ENCODE results near the gene SHLD1. TPM values are rescaled to one million over a fixed set of nuclear protein-coding genes. Genes with fewer than 3 reads are reported as not detected.

Gene SHLD1
- polyA plus RNA-seq, 1 donor from 2014 or later: 15.3 TPM

GRCh38 chr20:5880326-5880725 lies 130.1 kb downstream of the SHLD1 start:
- Histone ChIP-seq H3K27me3 (ENCODE audit: insufficient read depth, low read depth, low read length) (no peaks in the 10 kb centered on the region), H3K9ac (ENCODE audit: low read length) (no peak overlapping the region), H3K4me3 (ENCODE audit: low read length) (no peak overlapping the region), H3F3A (ENCODE audit: insufficient read depth, low read length, poor library complexity, severe bottlenecking) (no peaks in the 10 kb centered on the region), H3K36me3 (ENCODE audit: insufficient read depth, low read length) (no peaks in the 10 kb centered on the region), H2AFZ (ENCODE audit: low read depth, low read length) (no peak overlapping the region), H3K9me3 (ENCODE audit: low read length) (no peaks in the 10 kb centered on the region), H3K4me2 (ENCODE audit: low read length) (no peak overlapping the region), H3K27ac (ENCODE audit: low read length) (no peak overlapping the region), H3K9me2 (ENCODE audit: insufficient read depth, low read length) (no peaks in the 10 kb centered on the region), H3K79me2 (replicated peaks; ENCODE audit: insufficient read depth, low read length) (no peaks in the 10 kb centered on the region), H4K20me1 (ENCODE audit: insufficient read depth) (no peaks in the 10 kb centered on the region)
- TF ChIP-seq EZH2 (IDR thresholded peaks at IDR 0.05; ENCODE audit: borderline replicate concordance, insufficient read depth, low read length, poor library complexity, severe bottlenecking): no peak
- no peak for TF ChIP-seq SMC3 (conservative IDR thresholded peaks at IDR 0.05; ENCODE audit: poor library complexity)
- no peak for TF ChIP-seq TAF1 (IDR thresholded peaks at IDR 0.05; ENCODE audit: low read depth)
- no peak for TF ChIP-seq CTCF (IDR thresholded peaks at IDR 0.05; ENCODE audit: poor library complexity, severe bottlenecking)
- no peak for TF ChIP-seq REST (IDR thresholded peaks at IDR 0.05; ENCODE audit: borderline replicate concordance)

DNA sequence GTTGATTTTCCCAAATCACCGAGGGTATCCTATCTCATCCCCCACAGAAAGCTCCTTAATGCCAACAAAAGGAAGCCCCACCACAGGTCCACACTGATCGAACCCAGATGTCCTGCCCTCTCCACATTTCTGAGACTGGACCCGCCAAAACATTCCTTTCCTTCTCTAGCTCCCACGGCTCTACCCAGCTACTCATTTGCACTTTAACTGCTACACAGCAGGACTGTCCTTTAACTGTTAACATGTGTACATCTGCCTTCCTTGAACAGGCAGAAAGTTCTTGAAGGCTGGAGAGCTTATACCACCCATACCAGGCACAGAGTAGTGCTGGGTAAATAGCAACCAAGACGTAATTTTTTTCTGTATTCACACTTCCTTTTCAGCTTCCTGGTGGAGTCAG lies 131.5 kb downstream of the SHLD1 start:
- no peaks in the 10 kb centered on the region for H3K9me3 ChIP-seq (ENCODE audit: low read length)
- no peaks in the 10 kb centered on the region for H3K9me2 ChIP-seq (ENCODE audit: insufficient read depth, low read length)
- H3K36me3 ChIP-seq (ENCODE audit: insufficient read depth, low read length): no peaks in the 10 kb centered on the region
- no peaks in the 10 kb centered on the region for H4K20me1 ChIP-seq (ENCODE audit: insufficient read depth)
- H3K9ac ChIP-seq (ENCODE audit: low read length): no peak overlapping the region
- H2AFZ ChIP-seq (ENCODE audit: low read depth, low read length): no peak overlapping the region
- H3K27me3 ChIP-seq (ENCODE audit: insufficient read depth, low read depth, low read length): no peaks in the 10 kb centered on the region
- H3F3A ChIP-seq (ENCODE audit: insufficient read depth, low read length, poor library complexity, severe bottlenecking): no peaks in the 10 kb centered on the region
- H3K4me2 ChIP-seq (ENCODE audit: low read length): no peak overlapping the region
- H3K27ac ChIP-seq (ENCODE audit: low read length): no peak overlapping the region
- TF ChIP-seq EP300 (conservative IDR thresholded peaks at IDR 0.05; ENCODE audit: poor library complexity, severe bottlenecking): no peak
- no peak overlapping the region for H3K4me3 ChIP-seq (ENCODE audit: low read length)
- H3K79me2 ChIP-seq (replicated peaks; ENCODE audit: insufficient read depth, low read length): no peaks in the 10 kb centered on the region

- H3K27me3 ChIP-seq (ENCODE audit: insufficient read depth, low read depth, low read length): no peaks in the 10 kb centered on the region
- TF ChIP-seq EP300 (conservative IDR thresholded peaks at IDR 0.05; ENCODE audit: poor library complexity, severe bottlenecking): no peak
- no peaks in the 10 kb centered on the region for H3K9me3 ChIP-seq (ENCODE audit: low read length)
- H3F3A ChIP-seq (ENCODE audit: insufficient read depth, low read length, poor library complexity, severe bottlenecking): no peaks in the 10 kb centered on the region
- H2AFZ ChIP-seq (ENCODE audit: low read depth, low read length): no peak overlapping the region
- H3K9me2 ChIP-seq (ENCODE audit: insufficient read depth, low read length): no peaks in the 10 kb centered on the region
- no peaks in the 10 kb centered on the region for H3K79me2 ChIP-seq (replicated peaks; ENCODE audit: insufficient read depth, low read length)
- H3K9ac ChIP-seq (ENCODE audit: low read length): no peak overlapping the region
- H3K27ac ChIP-seq (ENCODE audit: low read length): no peak overlapping the region
- no peaks in the 10 kb centered on the region for H4K20me1 ChIP-seq (ENCODE audit: insufficient read depth)
- no peak overlapping the region for H3K4me3 ChIP-seq (ENCODE audit: low read length)
- H3K4me2 ChIP-seq (ENCODE audit: low read length): no peak overlapping the region
- H3K36me3 ChIP-seq (ENCODE audit: insufficient read depth, low read length): no peaks in the 10 kb centered on the region
These were observed 132.0 kb downstream of the SHLD1 start for GRCh38 chr20:5882166-5882565.
